CD14-positive monocyte (primary cell): ENCODE results near the gene HSPA1B. TPM values are rescaled to one million over a fixed set of nuclear protein-coding genes. Genes with fewer than 3 reads are reported as not detected.

Source experiments
- DNase-seq, 3 donors: peaks; one replicate each; pipeline ENCODE4 v3.0.0-alpha.2; 2011 to 2022
- H2AFZ ChIP-seq: 2 replicates; pipeline ENCODE4 v1.6.0; 2012; ENCODE audit warnings: mild to moderate bottlenecking, low read depth, low read length, inconsistent platforms; ENCODE audit not compliant: insufficient read depth, poor library complexity, severe bottlenecking
- H3K27ac ChIP-seq, 2 donors: 1 replicate in 1 of 2; 2 replicates in 1 of 2; pipeline ENCODE4 v1.5.1; 2012 to 2013; ENCODE audit warnings: low read length in 2 of 2, control low read depth in 1 of 2, inconsistent platforms in 1 of 2, low read depth in 1 of 2, mild to moderate bottlenecking in 1 of 2
- H3K27me3 ChIP-seq, 2 donors: one replicate each; pipeline versions ENCODE4 v1.6.0 to v1.6.1; 2011 to 2013; ENCODE audit warnings: low read length in 2 of 2; ENCODE audit not compliant: control insufficient read depth in 2 of 2, insufficient read depth in 2 of 2
- H3K36me3 ChIP-seq, 2 donors: replicated peaks in 1 of 2; 1 replicate in 1 of 2; 2 replicates in 1 of 2; pipeline versions ENCODE4 v1.5.1 to v1.6.1; 2012 to 2013; ENCODE audit warnings: low read length in 2 of 2, control low read depth in 1 of 2, inconsistent platforms in 1 of 2, mild to moderate bottlenecking in 1 of 2; ENCODE audit not compliant: insufficient read depth in 2 of 2, control insufficient read depth in 1 of 2
- H3K4me1 ChIP-seq, 2 donors: 1 replicate in 1 of 2; 2 replicates in 1 of 2; pipeline versions ENCODE4 v1.5.1 to v1.6.1; 2012 to 2013; ENCODE audit warnings: low read length in 2 of 2, control low read depth in 1 of 2, inconsistent platforms in 1 of 2, mild to moderate bottlenecking in 1 of 2, moderate library complexity in 1 of 2; ENCODE audit not compliant: insufficient read depth in 2 of 2, control insufficient read depth in 1 of 2
- H3K4me2 ChIP-seq: replicated peaks from 2 replicates; pipeline ENCODE3; 2012; ENCODE audit warnings: low read length, moderate library complexity, mild to moderate bottlenecking; ENCODE audit not compliant: poor library complexity, severe bottlenecking; ENCODE audit errors: extremely low read depth
- H3K4me3 ChIP-seq, 3 experiments: fragments of 200-600 bp in 1 of 3; sonication (generic) in 1 of 3; replicated peaks in 1 of 3; 1 replicate in 2 of 3; 2 replicates in 1 of 3; pipeline ENCODE4 v1.5.1; 2011 to 2013; ENCODE audit warnings: low read length in 3 of 3, mild to moderate bottlenecking in 3 of 3, control low read depth in 2 of 3, low read depth in 2 of 3, inconsistent platforms in 1 of 3, moderate library complexity in 1 of 3
- H3K79me2 ChIP-seq: 2 replicates; pipeline ENCODE4 v1.6.0; 2012; ENCODE audit warnings: mild to moderate bottlenecking, control low read depth, inconsistent platforms, low read length, moderate library complexity; ENCODE audit not compliant: insufficient read depth
- H3K9ac ChIP-seq: 2 replicates; pipeline ENCODE4 v1.6.0; 2017; ENCODE audit warnings: low read length, mild to moderate bottlenecking; ENCODE audit not compliant: insufficient read depth, poor library complexity, severe bottlenecking
- H3K9me3 ChIP-seq, 2 donors: replicated peaks in 1 of 2; 1 replicate in 1 of 2; 2 replicates in 1 of 2; pipeline versions ENCODE4 v1.5.1 to v1.6.1; 2012 to 2013; ENCODE audit warnings: low read length in 2 of 2, control low read depth in 1 of 2; ENCODE audit not compliant: control insufficient read depth in 1 of 2, insufficient read depth in 1 of 2
- H4K20me1 ChIP-seq: 2 replicates; pipeline ENCODE4 v1.6.0; 2012; ENCODE audit warnings: mild to moderate bottlenecking, low read length, control low read depth, moderate library complexity; ENCODE audit not compliant: insufficient read depth
- H3K27ac Mint-ChIP-seq, 7 donors: one replicate each; pipeline ENCODE4 v1.8.0; 2020; ENCODE audit warnings: mild to moderate bottlenecking in 7 of 7, mixed read lengths in 7 of 7, moderate library complexity in 6 of 7, inconsistent platforms in 2 of 7
- H3K27me3 Mint-ChIP-seq, 3 donors: one replicate each; pipeline ENCODE4 v1.8.0; 2021 to 2022; ENCODE audit warnings: low read depth in 3 of 3, mild to moderate bottlenecking in 3 of 3, mixed read lengths in 3 of 3, moderate library complexity in 3 of 3, inconsistent platforms in 1 of 3
- H3K36me3 Mint-ChIP-seq, 2 donors: one replicate each; pipeline ENCODE4 v1.8.0; 2020; ENCODE audit warnings: mixed read lengths in 2 of 2, inconsistent platforms in 1 of 2, mild to moderate bottlenecking in 1 of 2
- H3K4me1 Mint-ChIP-seq: one replicate; pipeline ENCODE4 v1.8.0; 2020; ENCODE audit warnings: mild to moderate bottlenecking, mixed read lengths
- H3K4me3 Mint-ChIP-seq, 2 donors: one replicate each; pipeline ENCODE4 v1.8.0; 2020; ENCODE audit warnings: mild to moderate bottlenecking in 2 of 2, mixed read lengths in 2 of 2, moderate library complexity in 1 of 2
- H3K9me3 Mint-ChIP-seq, 7 donors: one replicate each; pipeline ENCODE4 v1.8.0; 2020 to 2022; ENCODE audit warnings: mixed read lengths in 7 of 7, mild to moderate bottlenecking in 6 of 7, moderate library complexity in 6 of 7, inconsistent platforms in 2 of 7
- WGBS: methylation state at CpG from one replicate; pipeline ENCODE4 v1.1.5; 2013; ENCODE audit warnings: missing lambda C conversion rate; ENCODE audit not compliant: insufficient coverage; 5-methylcytosine and 5-hydroxymethylcytosine counted together
- intact Hi-C, 2 donors: fragments of 100-400 bp; cut with micrococcal nuclease; formaldehyde crosslinking; loops; one replicate each; pipeline versions ENCODE4 v1.15.0 to v1.15.1; 2023
- polyA minus RNA-seq: library from RNA; depleted of rRNA, polyadenylated mRNA; stranded (reverse); fragments of >200 nt; gene quantifications from 2 replicates; pipeline ENCODE4 v1.2.3, GENCODE V29; 2012
- polyA plus RNA-seq, 3 donors: library from polyadenylated mRNA; depleted of rRNA in 1 of 3; unstranded in 2 of 3; stranded (reverse) in 1 of 3; fragments of 300-500 nt in 2 of 3; fragments of >200 nt in 1 of 3; fragmentation: Illumina TruSeq in 2 of 3; gene quantifications; 1 replicate in 2 of 3; 2 replicates in 1 of 3; pipeline ENCODE4 v1.2.3, GENCODE V29; 2012 to 2021
- total RNA-seq, 12 experiments: library from RNA in 1 of 12; stranded (reverse) in 1 of 12; fragments of 120-200 nt in 1 of 12; gene quantifications; one replicate each; pipeline ENCODE4 v1.2.4 and lab custom pipeline; 2013 to 2026; ENCODE audit warnings: mixed read lengths in 6 of 12, inconsistent platforms in 1 of 12
- TF ChIP-seq, protein P1 (sequence below): fragments of 200-600 bp; IDR thresholded peaks from one replicate; pipeline ENCODE4 v1.8.0; 2022; ENCODE audit warnings: antibody characterized with exemption, mild to moderate bottlenecking

The HSPA1B gene
- 50.8 TPM for total RNA-seq (2013)
- 10 to 100 TPM in 1 of 3 donors, 1 to 10 TPM in 2; 3.4 to 81.4 (median 4.8) TPM for polyA plus RNA-seq
- polyA minus RNA-seq, result 169 and 204 TPM in 2 replicates
- total RNA-seq (lab: John Stamatoyannopoulos, UW), result 27.1 to 881 (median 91.3) reads per million in 11 experiments

DNA sequence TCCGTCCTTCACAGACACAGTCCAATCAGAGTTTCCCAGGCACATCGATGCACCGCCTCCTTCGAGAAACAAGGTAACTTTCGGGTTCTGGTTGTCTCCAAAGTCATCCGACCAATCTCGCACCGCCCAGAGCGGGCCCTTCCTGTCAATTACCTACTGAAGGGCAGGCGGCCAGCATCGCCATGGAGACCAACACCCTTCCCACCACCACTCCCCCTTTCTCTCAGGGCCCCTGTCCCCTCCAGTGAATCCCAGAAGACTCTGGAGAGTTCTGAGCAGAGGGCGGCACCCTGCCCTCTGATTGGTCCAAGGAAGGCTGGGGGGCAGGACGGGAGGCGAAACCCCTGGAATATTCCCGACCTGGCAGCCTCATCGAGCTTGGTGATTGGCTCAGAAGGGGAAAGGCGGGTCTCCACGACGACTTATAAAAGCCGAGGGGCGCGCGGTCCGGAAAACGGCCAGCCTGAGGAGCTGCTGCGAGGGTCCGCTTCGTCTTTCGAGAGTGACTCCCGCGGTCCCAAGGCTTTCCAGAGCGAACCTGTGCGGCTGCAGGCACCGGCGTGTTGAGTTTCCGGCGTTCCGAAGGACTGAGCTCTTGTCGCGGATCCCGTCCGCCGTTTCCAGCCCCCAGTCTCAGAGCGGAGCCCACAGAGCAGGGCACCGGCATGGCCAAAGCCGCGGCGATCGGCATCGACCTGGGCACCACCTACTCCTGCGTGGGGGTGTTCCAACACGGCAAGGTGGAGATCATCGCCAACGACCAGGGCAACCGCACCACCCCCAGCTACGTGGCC lies at the start of gene HSPA1B:
HSPA1B (plus strand) TSS at position 453 of the 794 bp plus-strand sequence; CDS start at position 666, 213 bp downstream.
- intact Hi-C loops, result no loop called here
- H3K27me3 Mint-ChIP-seq, result no peaks in the 10 kb centered on the region
- H4K20me1 ChIP-seq, result peaks cover 4% of the 10 kb centered on the region
- no peaks in the 10 kb centered on the region for H3K36me3 ChIP-seq
- H3K9me3 ChIP-seq, result no peaks in the 10 kb centered on the region
- peak; percentile 90 to 91 (median 91) for DNase-seq
- peak within 1 kb of the TSS; percentile 68 for H3K9ac ChIP-seq
- peak within 1 kb of the TSS; percentile 69 to 82 for H3K27ac ChIP-seq
- no peaks in the 10 kb centered on the region for H3K27me3 ChIP-seq
- H3K9me3 Mint-ChIP-seq, result no peaks in the 10 kb centered on the region
- H3K4me3 ChIP-seq, result peak within 1 kb of the TSS; percentile 41 to 86 (median 81)
- peaks cover 63 to 70% of the 10 kb centered on the region in 2 donors for H3K4me1 ChIP-seq
- under 1% methylated on average over 44 of the region's 56 CpGs for WGBS
- H3K79me2 ChIP-seq, result peaks cover 40% of the 10 kb centered on the region
- TF ChIP-seq, protein P1, sequence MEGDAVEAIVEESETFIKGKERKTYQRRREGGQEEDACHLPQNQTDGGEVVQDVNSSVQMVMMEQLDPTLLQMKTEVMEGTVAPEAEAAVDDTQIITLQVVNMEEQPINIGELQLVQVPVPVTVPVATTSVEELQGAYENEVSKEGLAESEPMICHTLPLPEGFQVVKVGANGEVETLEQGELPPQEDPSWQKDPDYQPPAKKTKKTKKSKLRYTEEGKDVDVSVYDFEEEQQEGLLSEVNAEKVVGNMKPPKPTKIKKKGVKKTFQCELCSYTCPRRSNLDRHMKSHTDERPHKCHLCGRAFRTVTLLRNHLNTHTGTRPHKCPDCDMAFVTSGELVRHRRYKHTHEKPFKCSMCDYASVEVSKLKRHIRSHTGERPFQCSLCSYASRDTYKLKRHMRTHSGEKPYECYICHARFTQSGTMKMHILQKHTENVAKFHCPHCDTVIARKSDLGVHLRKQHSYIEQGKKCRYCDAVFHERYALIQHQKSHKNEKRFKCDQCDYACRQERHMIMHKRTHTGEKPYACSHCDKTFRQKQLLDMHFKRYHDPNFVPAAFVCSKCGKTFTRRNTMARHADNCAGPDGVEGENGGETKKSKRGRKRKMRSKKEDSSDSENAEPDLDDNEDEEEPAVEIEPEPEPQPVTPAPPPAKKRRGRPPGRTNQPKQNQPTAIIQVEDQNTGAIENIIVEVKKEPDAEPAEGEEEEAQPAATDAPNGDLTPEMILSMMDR, result no peak
- peak within 1 kb of the TSS; percentile 82 for H2AFZ ChIP-seq
- H3K36me3 Mint-ChIP-seq, result no peaks in the 10 kb centered on the region
- peak within 1 kb of the TSS; percentile 83 for H3K4me2 ChIP-seq
- H3K4me1 Mint-ChIP-seq, result peaks cover 56% of the 10 kb centered on the region
- H3K4me3 Mint-ChIP-seq, result peak within 1 kb of the TSS; percentile 94 to 95
- H3K27ac Mint-ChIP-seq, result peak within 1 kb of the TSS; percentile 96 to 99 (median 98)

DNA sequence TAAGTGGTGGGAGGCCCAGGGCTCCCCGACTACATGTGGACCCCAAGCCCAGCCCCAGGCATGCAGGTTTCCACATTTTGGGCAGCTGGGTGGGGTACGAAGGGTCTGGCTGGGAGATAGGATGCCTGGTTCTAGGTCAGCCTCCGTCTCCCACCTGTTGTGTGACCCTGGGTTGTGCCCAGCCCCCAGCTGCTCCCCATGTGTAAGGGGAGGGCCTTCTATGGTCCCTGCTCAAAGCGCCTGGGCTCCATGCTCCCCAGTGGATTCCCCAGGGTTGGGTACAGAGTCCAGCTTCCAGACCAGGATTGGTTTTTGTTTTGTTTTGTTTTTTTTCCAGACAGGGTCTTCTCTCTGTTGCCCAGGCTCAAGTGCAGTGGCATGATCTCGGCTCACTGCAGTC lies 49.3 kb upstream of the HSPA1B start:
- no peak overlapping the region for H3K9ac ChIP-seq
- H4K20me1 ChIP-seq, result no peaks in the 10 kb centered on the region
- H3K9me3 ChIP-seq, result no peaks in the 10 kb centered on the region
- Mint-ChIP-seq H3K4me1 (peaks cover 15% of the 10 kb centered on the region), H3K27ac (peak overlapping the region in 4 of 7 donors; percentile 15 to 74 (median 36)), H3K9me3 (no peaks in the 10 kb centered on the region), H3K27me3 (peaks cover 0 to 3% (median 2%) of the 10 kb centered on the region in 3 donors), H3K36me3 (peaks cover 42 to 58% of the 10 kb centered on the region in 2 donors), H3K4me3 (no peak overlapping the region)
- H3K79me2 ChIP-seq, result no peaks in the 10 kb centered on the region
- WGBS, result 98% methylated on average over 5 of the region's 5 CpGs
- DNase-seq, result no peak
- intact Hi-C loops, result no loop called here
- H3K36me3 ChIP-seq, result peaks cover 51 to 54% of the 10 kb centered on the region in 2 donors
- no peak overlapping the region for H3K4me2 ChIP-seq
- H3K27ac ChIP-seq, result no peak overlapping the region
- no peak overlapping the region for H3K4me3 ChIP-seq
- no peak overlapping the region for H2AFZ ChIP-seq
- TF ChIP-seq, protein P1, result no peak
- no peaks in the 10 kb centered on the region for H3K27me3 ChIP-seq
- peaks cover 13 to 15% of the 10 kb centered on the region in 2 donors for H3K4me1 ChIP-seq
